ENCODE results near the gene PEX13. TPM values are rescaled to one million over a fixed set of nuclear protein-coding genes. Genes with fewer than 3 reads are reported as not detected.

PEX13 gene
- total RNA-seq, 1 experiment from 2014 or later, result 19.8 TPM

DNA sequence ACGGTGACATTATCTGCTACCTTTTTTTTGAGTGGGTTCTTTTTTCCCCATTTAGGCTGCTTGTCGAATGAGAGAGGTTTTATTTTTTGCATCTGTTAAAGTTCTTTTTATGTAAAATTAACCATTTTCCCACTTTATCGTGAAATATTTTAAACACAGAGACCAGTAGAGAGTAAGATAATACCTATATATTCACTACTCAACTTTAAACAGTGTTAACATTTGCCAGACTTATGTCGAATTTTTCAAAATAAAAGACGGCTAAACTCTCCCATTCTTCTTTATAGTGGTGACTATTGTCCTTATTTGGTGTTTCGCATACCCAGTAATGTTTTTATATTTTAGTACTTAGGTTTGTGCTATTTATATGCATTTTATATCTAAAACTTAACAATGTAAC, 1.3 kb downstream of the PEX13 start:
- Histone ChIP-seq H3K36me3 (ENCODE audit: control insufficient read depth in 1 of 2, insufficient read depth in 2 of 2, low read length in 2 of 2) (no peaks in the 10 kb centered on the region), H3K9me2 (ENCODE audit: insufficient read depth) (no peaks in the 10 kb centered on the region), H3K9me3 (ENCODE audit: control insufficient read depth in 1 of 2, insufficient read depth in 1 of 2, low read depth in 1 of 2, low read length in 2 of 2) (no peaks in the 10 kb centered on the region), H2AFZ (ENCODE audit: low read depth, low read length, poor library complexity, severe bottlenecking) (no peak overlapping the region), H3K27ac (ENCODE audit: low read depth, low read length) (peak overlapping the region; percentile 80; the same call in 1 of the 2 replicates), H3K4me2 (ENCODE audit: low read length) (peak overlapping the region; percentile 75), H3K79me2 (ENCODE audit: insufficient read depth, low read length) (peaks cover 47% of the 10 kb centered on the region), H3K9ac (ENCODE audit: low read length) (peak overlapping the region; percentile 73), H3K4me3 (replicated peaks in 1 of 2; ENCODE audit: low read depth in 1 of 2, low read length in 2 of 2) (peak overlapping the region; percentile 75 to 81), H3K27me3 (ENCODE audit: insufficient read depth, low read length) (no peaks in the 10 kb centered on the region), H4K20me1 (ENCODE audit: insufficient read depth) (no peaks in the 10 kb centered on the region), H3K4me1 (ENCODE audit: control insufficient read depth in 1 of 2, insufficient read depth in 2 of 2, low read length in 2 of 2) (peaks cover 15 to 24% of the 10 kb centered on the region in 2 experiments)
- RAD21 ChIA-PET (ENCODE audit: low non-redundant PET in 1 of 2, low total read pairs in 2 of 2, uncharacterized antibody in 2 of 2, unreplicated experiment in 2 of 2), result no interaction called here
- DNase-seq (ENCODE audit: low read depth, low spot score) (no peak), ATAC-seq (no peak)
- POLR2A ChIA-PET, result no interaction called here
- intact Hi-C loops (cut with micrococcal nuclease), result loop anchor here (5.0 kb wide), 2 partner anchors 136 to 159 kb away; partner anchors contain the start of gene REL
- no TSS peak for BruUV-seq (replicated peaks)
- CTCF ChIA-PET, result no interaction called here
- no peak for TF ChIP-seq ELF1 (IDR thresholded peaks at IDR 0.05; ENCODE audit: borderline replicate concordance, low read depth)
- no peak for TF ChIP-seq POLR2A (IDR thresholded peaks at IDR 0.05; ENCODE audit: borderline replicate concordance, extremely low read depth, insufficient read depth, insufficient read length)
- TF ChIP-seq, protein P1, sequence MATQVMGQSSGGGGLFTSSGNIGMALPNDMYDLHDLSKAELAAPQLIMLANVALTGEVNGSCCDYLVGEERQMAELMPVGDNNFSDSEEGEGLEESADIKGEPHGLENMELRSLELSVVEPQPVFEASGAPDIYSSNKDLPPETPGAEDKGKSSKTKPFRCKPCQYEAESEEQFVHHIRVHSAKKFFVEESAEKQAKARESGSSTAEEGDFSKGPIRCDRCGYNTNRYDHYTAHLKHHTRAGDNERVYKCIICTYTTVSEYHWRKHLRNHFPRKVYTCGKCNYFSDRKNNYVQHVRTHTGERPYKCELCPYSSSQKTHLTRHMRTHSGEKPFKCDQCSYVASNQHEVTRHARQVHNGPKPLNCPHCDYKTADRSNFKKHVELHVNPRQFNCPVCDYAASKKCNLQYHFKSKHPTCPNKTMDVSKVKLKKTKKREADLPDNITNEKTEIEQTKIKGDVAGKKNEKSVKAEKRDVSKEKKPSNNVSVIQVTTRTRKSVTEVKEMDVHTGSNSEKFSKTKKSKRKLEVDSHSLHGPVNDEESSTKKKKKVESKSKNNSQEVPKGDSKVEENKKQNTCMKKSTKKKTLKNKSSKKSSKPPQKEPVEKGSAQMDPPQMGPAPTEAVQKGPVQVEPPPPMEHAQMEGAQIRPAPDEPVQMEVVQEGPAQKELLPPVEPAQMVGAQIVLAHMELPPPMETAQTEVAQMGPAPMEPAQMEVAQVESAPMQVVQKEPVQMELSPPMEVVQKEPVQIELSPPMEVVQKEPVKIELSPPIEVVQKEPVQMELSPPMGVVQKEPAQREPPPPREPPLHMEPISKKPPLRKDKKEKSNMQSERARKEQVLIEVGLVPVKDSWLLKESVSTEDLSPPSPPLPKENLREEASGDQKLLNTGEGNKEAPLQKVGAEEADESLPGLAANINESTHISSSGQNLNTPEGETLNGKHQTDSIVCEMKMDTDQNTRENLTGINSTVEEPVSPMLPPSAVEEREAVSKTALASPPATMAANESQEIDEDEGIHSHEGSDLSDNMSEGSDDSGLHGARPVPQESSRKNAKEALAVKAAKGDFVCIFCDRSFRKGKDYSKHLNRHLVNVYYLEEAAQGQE (IDR thresholded peaks at IDR 0.05; ENCODE audit: low read depth), result no peak
- no peak for TF ChIP-seq SIN3A (IDR thresholded peaks at IDR 0.05; ENCODE audit: low read depth)
- TF ChIP-seq CEBPB (IDR thresholded peaks at IDR 0.05; ENCODE audit: low read depth), result no peak
- no peak for TF ChIP-seq CBX3 (IDR thresholded peaks at IDR 0.05; ENCODE audit: low read depth)
- no peak for TF ChIP-seq EZH2phosphoT487 (IDR thresholded peaks at IDR 0.05; ENCODE audit: borderline replicate concordance)
- no peak for TF ChIP-seq YY1 (IDR thresholded peaks at IDR 0.05; ENCODE audit: extremely low read depth, insufficient replicate concordance, low read depth, low read length)
- no peak for TF ChIP-seq MAX (IDR thresholded peaks at IDR 0.05)
- TF ChIP-seq SP1 (IDR thresholded peaks at IDR 0.05; ENCODE audit: low read depth), result no peak
- no peak for TF ChIP-seq EZH2 (IDR thresholded peaks at IDR 0.05)
- no peak for TF ChIP-seq ZNF274 (IDR thresholded peaks at IDR 0.05; ENCODE audit: low read depth, low read length)
- TF ChIP-seq, protein P2, sequence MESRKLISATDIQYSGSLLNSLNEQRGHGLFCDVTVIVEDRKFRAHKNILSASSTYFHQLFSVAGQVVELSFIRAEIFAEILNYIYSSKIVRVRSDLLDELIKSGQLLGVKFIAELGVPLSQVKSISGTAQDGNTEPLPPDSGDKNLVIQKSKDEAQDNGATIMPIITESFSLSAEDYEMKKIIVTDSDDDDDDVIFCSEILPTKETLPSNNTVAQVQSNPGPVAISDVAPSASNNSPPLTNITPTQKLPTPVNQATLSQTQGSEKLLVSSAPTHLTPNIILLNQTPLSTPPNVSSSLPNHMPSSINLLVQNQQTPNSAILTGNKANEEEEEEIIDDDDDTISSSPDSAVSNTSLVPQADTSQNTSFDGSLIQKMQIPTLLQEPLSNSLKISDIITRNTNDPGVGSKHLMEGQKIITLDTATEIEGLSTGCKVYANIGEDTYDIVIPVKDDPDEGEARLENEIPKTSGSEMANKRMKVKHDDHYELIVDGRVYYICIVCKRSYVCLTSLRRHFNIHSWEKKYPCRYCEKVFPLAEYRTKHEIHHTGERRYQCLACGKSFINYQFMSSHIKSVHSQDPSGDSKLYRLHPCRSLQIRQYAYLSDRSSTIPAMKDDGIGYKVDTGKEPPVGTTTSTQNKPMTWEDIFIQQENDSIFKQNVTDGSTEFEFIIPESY (IDR thresholded peaks at IDR 0.05; ENCODE audit: extremely low read depth, insufficient replicate concordance, low read length), result no peak
- TF ChIP-seq EGR1 (IDR thresholded peaks at IDR 0.05; ENCODE audit: low read depth), result no peak
- TF ChIP-seq FOSL1 (IDR thresholded peaks at IDR 0.05; ENCODE audit: low read depth), result no peak
- TF ChIP-seq TCF7L2 (IDR thresholded peaks at IDR 0.05; ENCODE audit: borderline replicate concordance, extremely low read depth, insufficient read depth, insufficient read length), result no peak
- no peak for TF ChIP-seq JUND (IDR thresholded peaks at IDR 0.05)

Measured in HCT116 (cell line).